Endothelial cell of umbilical vein (primary cell): ENCODE data around the gene AGPAT2. TPM values are rescaled to one million over a fixed set of nuclear protein-coding genes. Genes with fewer than 3 reads are reported as not detected.

ENCODE experiments used
- BruUV-seq: library from RNA; stranded (reverse); fragments of 400-500 nt; replicated peaks from 2 replicates; lab custom pipeline; 2021; lab: Mats Ljungman, UMichigan
- CTCF ChIA-PET: fragments of 300-600, 350-600 bp; sonication (Branson Sonifier 250); formaldehyde crosslinking; loops from one replicate; lab custom pipeline; 2021; ENCODE audit warnings: antibody characterized with exemption, inconsistent platforms; lab: Charles Lee
- POLR2A ChIA-PET: fragments of 300-600, 350-600 bp; sonication (Branson Sonifier 250); formaldehyde crosslinking; loops from one replicate; lab custom pipeline; 2021; ENCODE audit warnings: antibody characterized with exemption, inconsistent platforms; lab: Charles Lee
- DNase-seq: peaks from one replicate; pipeline ENCODE4 v3.0.0-alpha.2; 2011; ENCODE audit warnings: low read depth, low spot score
- FAIRE-seq: peaks from 2 replicates; lab custom pipeline; 2011; peaks lifted over from hg19 to GRCh38; lab: Jason Lieb, UNC
- H2AFZ ChIP-seq: 2 replicates; pipeline ENCODE4 v1.6.0; 2012; ENCODE audit warnings: low read depth, low read length, control low read depth, inconsistent platforms
- H3K27ac ChIP-seq: 2 replicates; pipeline ENCODE4 v1.5.1; 2011; ENCODE audit warnings: low read depth, mild to moderate bottlenecking, control low read depth, low read length, moderate library complexity; ENCODE audit not compliant: insufficient read depth
- H3K27me3 ChIP-seq, 2 experiments: 2 replicates each; pipeline versions ENCODE4 v1.6.0 to v1.6.1; 2011; ENCODE audit warnings: low read length in 2 of 2, mixed read lengths in 1 of 2; ENCODE audit not compliant: control insufficient read depth in 2 of 2, insufficient read depth in 2 of 2
- H3K36me3 ChIP-seq, 2 experiments: 2 replicates in 1 of 2; 3 replicates in 1 of 2; pipeline ENCODE4 v1.5.1; 2011; ENCODE audit warnings: low read length in 2 of 2, mild to moderate bottlenecking in 1 of 2, moderate library complexity in 1 of 2; ENCODE audit not compliant: control insufficient read depth in 2 of 2, insufficient read depth in 2 of 2; ENCODE audit errors: extremely low read depth in 1 of 2
- H3K4me1 ChIP-seq: 3 replicates; pipeline ENCODE4 v1.5.1; 2011; ENCODE audit warnings: mild to moderate bottlenecking, low read length; ENCODE audit not compliant: control insufficient read depth, insufficient read depth; ENCODE audit errors: extremely low read depth
- H3K4me2 ChIP-seq: 2 replicates; pipeline ENCODE4 v1.6.1; 2011; ENCODE audit warnings: low read length, control low read depth, mixed read lengths; ENCODE audit not compliant: insufficient read depth
- H3K4me3 ChIP-seq, 3 experiments: fragments of 200-600 bp in 1 of 3; sonication (generic), shearing (Covaris generic) in 1 of 3; replicated peaks in 1 of 3; 2 replicates each; pipeline ENCODE4 v1.5.1; 2011 to 2016; ENCODE audit warnings: control low read depth in 3 of 3, low read length in 3 of 3, mild to moderate bottlenecking in 2 of 3, inconsistent platforms in 1 of 3, low read depth in 1 of 3, moderate library complexity in 1 of 3; ENCODE audit not compliant: insufficient read depth in 1 of 3
- H3K79me2 ChIP-seq: 2 replicates; pipeline ENCODE4 v1.6.0; 2012; ENCODE audit warnings: low read length, inconsistent platforms; ENCODE audit not compliant: control insufficient read depth, insufficient read depth
- H3K9ac ChIP-seq: replicated peaks from 2 replicates; pipeline ENCODE3; 2011; ENCODE audit warnings: low read length, control low read depth; ENCODE audit not compliant: insufficient read depth; ENCODE audit errors: extremely low read depth
- H3K9me1 ChIP-seq: replicated peaks from 3 replicates; pipeline ENCODE4 v1.6.0; 2011; ENCODE audit warnings: mild to moderate bottlenecking, low read length; ENCODE audit not compliant: control insufficient read depth, insufficient read depth; ENCODE audit errors: extremely low read depth
- H3K9me3 ChIP-seq: replicated peaks from 2 replicates; pipeline ENCODE4 v1.5.1; 2012; ENCODE audit warnings: low read length, inconsistent platforms; ENCODE audit not compliant: control insufficient read depth, insufficient read depth
- H4K20me1 ChIP-seq: replicated peaks from 2 replicates; pipeline ENCODE3; 2011; ENCODE audit warnings: mild to moderate bottlenecking, low read length; ENCODE audit not compliant: control insufficient read depth, insufficient read depth; ENCODE audit errors: extremely low read depth
- CTCF ChIP-seq, 2 donors: IDR thresholded peaks; 1 replicate in 1 of 2; 2 replicates in 1 of 2; pipeline ENCODE4 v1.5.1; 2011; ENCODE audit warnings: low read length in 2 of 2, mild to moderate bottlenecking in 2 of 2, moderate library complexity in 2 of 2, control low read depth in 1 of 2, inconsistent platforms in 1 of 2, low read depth in 1 of 2; ENCODE audit not compliant: insufficient read depth in 1 of 2; ENCODE audit errors: extremely low read depth in 1 of 2
- EZH2 ChIP-seq: IDR thresholded peaks from 2 replicates; pipeline ENCODE4 v1.6.1; 2012; ENCODE audit warnings: borderline replicate concordance, low read depth, mild to moderate bottlenecking, moderate library complexity, low read length, inconsistent platforms; ENCODE audit not compliant: severe bottlenecking
- FOS ChIP-seq: IDR thresholded peaks from 2 replicates; pipeline ENCODE4 v1.6.1; 2011; ENCODE audit warnings: mild to moderate bottlenecking, low read length, moderate library complexity, borderline replicate concordance; ENCODE audit not compliant: insufficient read depth
- GATA2 ChIP-seq: IDR thresholded peaks from 2 replicates; pipeline ENCODE4 v1.7.0; 2011; ENCODE audit warnings: low read depth, mild to moderate bottlenecking, moderate library complexity, mixed read lengths, low read length; ENCODE audit not compliant: insufficient read length, insufficient read depth
- JUN ChIP-seq: IDR thresholded peaks from 2 replicates; pipeline ENCODE4 v1.6.1; 2011; ENCODE audit warnings: borderline replicate concordance, low read depth; ENCODE audit not compliant: insufficient read length, insufficient read depth
- MAX ChIP-seq: IDR thresholded peaks from 2 replicates; pipeline ENCODE4 v1.6.1; 2011; ENCODE audit not compliant: insufficient read depth, insufficient read length
- MYC ChIP-seq: IDR thresholded peaks from one replicate; pipeline ENCODE4 v1.6.1; 2011; ENCODE audit warnings: mild to moderate bottlenecking, low read depth, low read length
- POLR2A ChIP-seq: IDR thresholded peaks from 2 replicates; pipeline ENCODE4 v1.6.1; 2012; ENCODE audit warnings: low read depth, mild to moderate bottlenecking, control low read depth, low read length
- POLR2AphosphoS5 ChIP-seq: IDR thresholded peaks from 2 replicates; pipeline ENCODE4 v1.6.1; 2012; ENCODE audit warnings: low read depth, mild to moderate bottlenecking, control low read depth, low read length, moderate library complexity; ENCODE audit not compliant: insufficient read depth
- dilution Hi-C: fragments of 300-500 bp; cut with MboI; formaldehyde crosslinking; loops from one replicate; pipeline ENCODE4 v1.15.0; 2019; ENCODE audit warnings: low sequenced_read_pairs; ENCODE audit not compliant: extremely low pct_ligation_motif_present
- intact Hi-C: fragments of 100-400 bp; cut with micrococcal nuclease; formaldehyde crosslinking; loops from one replicate; pipeline ENCODE4 v1.10.0; 2022
- polyA plus RNA-seq, 4 experiments: library from polyadenylated mRNA; depleted of rRNA in 3 of 4; stranded (reverse) in 3 of 4; unstranded in 1 of 4; fragments of >200 nt; gene quantifications; 2 replicates each; pipeline versions ENCODE4 v1.2.1 to v1.2.3, GENCODE V29; 2011 to 2012; ENCODE audit warnings: missing spikeins in 1 of 4
- total RNA-seq: library from RNA; stranded (reverse); gene quantifications from 2 replicates; pipeline ENCODE4 v1.2.3, GENCODE V29; 2021

Gene AGPAT2
- total and polyA plus RNA-seq, 2 donors (not counting 3 experiments of a cell fraction or from before 2014, with no cell fraction given) = 45.5 to 55.3 TPM

GRCh38 chr9:136686534-136686793 is 793 bp downstream of the AGPAT2 start:
- dilution Hi-C loops = no loop called here
- no peaks in the 10 kb centered on the region for H3K9me1 ChIP-seq
- no peak overlapping the region for H2AFZ ChIP-seq
- no peaks in the 10 kb centered on the region for H4K20me1 ChIP-seq
- BruUV-seq = no TSS peak
- FAIRE-seq (peak; percentile 43), DNase-seq (no peak)
- peak overlapping the region; percentile 71 for H3K9ac ChIP-seq
- ChIA-PET CTCF (interaction anchor here (0.8 to 2.0 kb wide), 5 partner anchors 9 to 57 kb away, joined by 3 to 5 read pairs (median 4); partner anchors contain the start of gene LCN10), POLR2A (interaction anchor here (1.9 to 2.0 kb wide), 2 partner anchors 27 to 41 kb away, joined by 7 to 8 read pairs; no protein-coding TSS in a partner anchor)
- peak overlapping the region; percentile 24 for H3K27ac ChIP-seq
- peak overlapping the region; percentile 59 to 79 (median 75) for H3K4me3 ChIP-seq
- H3K27me3 ChIP-seq = no peaks in the 10 kb centered on the region
- peaks cover 13% of the 10 kb centered on the region for H3K4me1 ChIP-seq
- intact Hi-C loops = loop anchor here (2.0 kb wide), 1 partner anchor 26 kb away; the partner anchor contains the start of gene DIPK1B
- H3K4me2 ChIP-seq = peak overlapping the region; percentile 79
- H3K9me3 ChIP-seq = no peaks in the 10 kb centered on the region
- peaks cover 0 to 4% of the 10 kb centered on the region in 2 experiments for H3K36me3 ChIP-seq
- TF ChIP-seq CTCF (IDR thresholded peaks at IDR 0.05; ENCODE audit: extremely low read depth in 1 of 2, insufficient read depth in 1 of 2, low read depth in 1 of 2, low read length in 2 of 2) (no peak), POLR2AphosphoS5 (no peak), EZH2 (no peak), MYC (no peak), JUN (no peak), MAX (no peak), GATA2 (no peak), FOS (no peak), POLR2A (no peak)
- H3K79me2 ChIP-seq = peaks cover 50% of the 10 kb centered on the region
